Body of pancreas (tissue), 4 donors: ENCODE measurements around the gene CCL25.

Experiments used
- POLR2A ChIP-seq, 3 donors: fragments of 450-650 bp; IDR thresholded peaks; one replicate each; pipeline ENCODE4 v1.6.1; 2016; ENCODE audit warnings: antibody characterized with exemption in 3 of 3, mild to moderate bottlenecking in 2 of 3
- TF ChIP-seq, protein P1 (sequence below), 7 experiments: fragments of 450-650 bp in 4 of 7; fragments of 200-600 bp in 3 of 7; sonication (generic) in 3 of 7; IDR thresholded peaks; one replicate each; pipeline ENCODE4 v1.5.1; 2016 to 2019; ENCODE audit warnings: antibody characterized with exemption in 7 of 7

DNA sequence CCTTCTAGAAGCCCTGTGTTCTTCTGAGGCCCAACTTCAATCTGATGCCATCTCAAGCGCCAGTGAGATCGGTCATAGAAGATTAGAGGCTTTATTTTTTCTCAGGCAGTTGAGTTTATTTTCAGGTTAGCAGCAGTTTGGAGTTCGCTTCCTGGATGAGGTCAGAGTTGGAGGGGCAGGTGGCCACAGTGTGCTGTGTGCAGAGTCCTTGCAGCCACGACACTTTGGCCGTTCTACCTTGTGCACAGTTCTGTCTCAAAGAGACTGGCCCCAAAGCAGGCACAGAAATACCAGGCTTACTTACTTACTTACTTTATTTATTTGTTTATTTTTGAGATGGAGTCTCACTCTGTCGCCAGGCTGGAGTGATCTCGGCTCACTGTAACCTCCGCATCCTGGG, 31.2 kb upstream of the CCL25 start:
- TF ChIP-seq, protein P1, sequence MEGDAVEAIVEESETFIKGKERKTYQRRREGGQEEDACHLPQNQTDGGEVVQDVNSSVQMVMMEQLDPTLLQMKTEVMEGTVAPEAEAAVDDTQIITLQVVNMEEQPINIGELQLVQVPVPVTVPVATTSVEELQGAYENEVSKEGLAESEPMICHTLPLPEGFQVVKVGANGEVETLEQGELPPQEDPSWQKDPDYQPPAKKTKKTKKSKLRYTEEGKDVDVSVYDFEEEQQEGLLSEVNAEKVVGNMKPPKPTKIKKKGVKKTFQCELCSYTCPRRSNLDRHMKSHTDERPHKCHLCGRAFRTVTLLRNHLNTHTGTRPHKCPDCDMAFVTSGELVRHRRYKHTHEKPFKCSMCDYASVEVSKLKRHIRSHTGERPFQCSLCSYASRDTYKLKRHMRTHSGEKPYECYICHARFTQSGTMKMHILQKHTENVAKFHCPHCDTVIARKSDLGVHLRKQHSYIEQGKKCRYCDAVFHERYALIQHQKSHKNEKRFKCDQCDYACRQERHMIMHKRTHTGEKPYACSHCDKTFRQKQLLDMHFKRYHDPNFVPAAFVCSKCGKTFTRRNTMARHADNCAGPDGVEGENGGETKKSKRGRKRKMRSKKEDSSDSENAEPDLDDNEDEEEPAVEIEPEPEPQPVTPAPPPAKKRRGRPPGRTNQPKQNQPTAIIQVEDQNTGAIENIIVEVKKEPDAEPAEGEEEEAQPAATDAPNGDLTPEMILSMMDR (IDR thresholded peaks at IDR 0.05), result no peak
- TF ChIP-seq POLR2A (IDR thresholded peaks at IDR 0.05), result no peak
